CD4-positive, alpha-beta T cell treated with Interferon alpha-2 for 1 hour (primary cell): Measurements from ENCODE around the gene MARCHF2.
"Not testable (repeated sequence)": the region's sequence is repeated elsewhere in the genome, so short reads cannot be mapped to it uniquely, and the experiment has no call there.

Source experiments
- DNase-seq, 2 donors: peaks; one replicate each; pipeline ENCODE4 v3.0.0-alpha.2; 2020 to 2022

Gene MARCHF2

GRCh38 chr19:8387688-8388611, 25.2 kb upstream of the MARCHF2 start:
- DNase-seq, result no peak

GRCh38 chr19:8388612-8388958, 24.5 kb upstream of the MARCHF2 start:
- no peak for DNase-seq

DNA sequence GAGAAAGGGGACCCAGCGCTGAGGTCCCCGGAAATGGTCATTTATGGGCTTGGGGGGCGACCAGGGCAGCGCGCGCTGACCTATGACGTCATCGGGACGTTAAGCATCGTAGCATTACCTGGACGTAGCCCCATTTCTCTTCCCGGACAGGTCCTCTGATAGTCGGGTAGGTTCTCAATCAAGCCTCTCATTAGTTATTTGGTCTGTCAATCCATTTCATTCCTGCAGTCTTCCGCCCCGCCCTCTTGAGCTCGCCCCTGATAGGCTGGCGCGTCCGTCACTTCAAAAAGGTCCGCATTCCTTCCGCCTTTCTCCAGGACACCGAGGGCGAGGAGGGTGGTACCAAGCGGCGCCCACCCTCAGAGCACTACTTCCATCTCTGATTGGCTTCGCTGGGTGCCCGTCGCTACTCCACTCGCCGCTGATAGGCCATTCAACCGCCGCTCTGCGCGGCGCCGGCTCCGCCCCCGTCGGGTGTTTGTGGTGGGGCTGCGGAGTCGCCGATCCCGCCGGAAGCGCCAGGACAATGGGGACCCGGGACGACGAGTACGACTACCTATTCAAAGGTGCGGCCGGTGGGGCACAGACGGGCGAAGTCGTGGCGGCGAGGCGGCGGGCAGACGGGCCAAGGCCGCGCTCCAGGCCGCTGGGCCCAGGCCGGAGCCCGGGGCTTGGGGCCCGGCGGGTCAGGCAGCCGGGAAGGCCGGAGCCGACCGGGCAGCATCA, 23.1 kb upstream of the MARCHF2 start, which contains the start of gene RAB11B:
Gene RAB11B (plus strand): TSS at position 470 of the 726 bp plus-strand sequence. CDS start 57 bp downstream, at position 527.
- DNase-seq, result peak; percentile 99 to 100

GRCh38 chr19:8390617-8390981, 22.5 kb upstream of the MARCHF2 start:
- DNase-seq, result peak; percentile 91 to 93

DNA sequence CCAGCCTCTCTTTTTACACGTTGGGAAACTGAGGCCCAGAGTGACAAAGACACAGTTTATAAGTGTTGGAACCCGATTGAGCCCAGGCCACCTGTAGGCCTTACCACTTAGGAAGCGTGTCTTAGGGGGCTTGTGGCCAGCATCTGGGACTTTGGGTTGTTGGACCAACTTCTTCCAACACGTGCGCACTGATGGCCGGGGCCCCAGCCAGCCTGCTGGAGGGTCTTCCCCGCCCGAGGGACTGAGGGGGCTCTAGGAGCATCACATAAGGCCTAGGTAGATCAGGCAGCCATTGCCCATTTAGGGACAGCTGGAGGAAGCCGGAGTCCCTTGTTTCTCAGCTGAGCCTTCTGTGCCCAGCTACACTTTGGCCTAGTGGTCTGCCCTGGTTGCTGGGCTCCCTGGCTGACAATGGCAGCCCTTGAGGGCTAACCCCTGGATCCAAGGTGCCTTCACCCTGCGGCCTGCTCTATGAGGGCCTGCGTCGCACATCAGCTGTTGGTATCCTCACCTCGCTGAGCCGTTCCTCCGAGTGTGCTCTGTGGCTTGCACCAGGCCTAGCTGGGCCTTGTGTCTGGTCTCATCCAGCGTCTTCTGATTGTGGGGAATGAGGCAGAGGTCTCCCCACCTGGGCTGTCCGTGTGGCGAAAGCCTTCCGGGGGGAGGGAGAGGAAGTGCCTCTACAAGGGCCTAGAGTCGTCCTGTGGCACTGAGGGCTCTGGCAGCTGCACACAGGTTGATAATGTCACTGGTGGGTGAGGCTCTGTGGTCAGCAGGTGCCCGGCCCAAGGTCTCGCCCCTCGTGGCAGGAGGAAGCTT, 21.7 kb upstream of the MARCHF2 start:
- DNase-seq, result no peak

DNA sequence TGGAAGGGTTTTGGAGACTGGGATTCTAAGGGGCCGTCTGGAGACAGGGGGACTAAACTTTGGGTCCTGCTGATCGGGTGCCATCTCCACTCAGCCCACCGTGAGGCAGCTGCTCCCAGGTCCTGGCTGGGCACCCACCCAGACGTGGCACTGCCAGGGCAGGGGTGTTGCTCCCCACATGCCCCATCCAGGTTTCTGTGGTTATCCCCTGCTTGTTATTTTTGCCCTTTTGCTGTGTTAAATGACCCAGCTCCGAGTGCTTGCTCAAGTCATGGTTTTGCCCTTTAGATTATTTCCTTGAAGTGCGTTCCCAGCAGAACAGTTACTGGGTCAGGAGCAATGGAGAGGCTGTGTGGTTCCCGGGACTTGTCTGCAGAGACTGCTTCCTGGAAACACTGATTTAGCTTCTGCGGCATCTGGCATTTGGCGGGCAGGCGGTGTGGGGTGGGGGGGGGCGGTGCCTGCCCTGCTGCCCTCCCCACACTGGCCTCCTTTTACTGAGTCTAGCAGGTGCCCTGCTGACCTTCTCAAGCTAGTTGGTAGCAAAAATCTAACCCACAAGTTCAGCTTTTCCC, 21.0 kb upstream of the MARCHF2 start:
- no peak for DNase-seq

DNA sequence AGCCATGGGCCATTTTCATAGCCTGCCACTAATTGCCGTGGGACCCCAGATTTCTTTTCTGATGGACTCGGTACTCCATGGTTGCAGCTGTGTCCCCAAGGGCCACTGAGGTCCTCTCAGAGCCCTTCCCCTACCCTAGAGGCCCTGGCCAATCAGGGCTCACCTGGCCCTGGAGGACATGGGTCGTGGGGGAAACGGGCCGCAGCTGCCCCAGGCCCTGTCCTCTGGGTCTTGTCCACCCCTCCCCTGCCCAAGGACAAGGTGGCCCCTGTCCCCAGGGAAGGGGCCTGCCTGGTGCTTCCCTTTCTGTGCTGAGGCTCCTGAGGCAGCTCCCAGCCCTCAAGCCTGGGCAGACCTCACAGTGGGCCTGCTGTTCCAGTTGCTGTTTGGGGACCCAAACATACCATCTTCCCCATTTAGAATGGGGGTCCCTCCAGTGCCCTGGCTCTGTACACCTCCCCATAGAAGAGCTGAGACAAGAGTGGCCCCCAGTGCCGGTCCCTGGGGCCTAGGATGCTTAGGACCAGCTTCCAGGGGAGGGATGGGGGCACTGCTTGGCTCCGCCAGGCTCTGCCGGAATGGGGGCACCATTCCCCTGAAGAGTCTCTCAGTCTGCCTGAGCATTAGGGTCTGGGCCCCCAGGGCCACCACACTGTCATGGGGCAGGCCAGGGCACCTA, 19.8 kb upstream of the MARCHF2 start:
- DNase-seq, result no peak

- no peak for DNase-seq
Observed at GRCh38 chr19:8393871-8394250, 19.2 kb upstream of the MARCHF2 start.

GRCh38 chr19:8395621-8396082, 17.5 kb upstream of the MARCHF2 start:
- no peak for DNase-seq

GRCh38 chr19:8396185-8396562, 16.9 kb upstream of the MARCHF2 start:
- DNase-seq, result no peak

DNA sequence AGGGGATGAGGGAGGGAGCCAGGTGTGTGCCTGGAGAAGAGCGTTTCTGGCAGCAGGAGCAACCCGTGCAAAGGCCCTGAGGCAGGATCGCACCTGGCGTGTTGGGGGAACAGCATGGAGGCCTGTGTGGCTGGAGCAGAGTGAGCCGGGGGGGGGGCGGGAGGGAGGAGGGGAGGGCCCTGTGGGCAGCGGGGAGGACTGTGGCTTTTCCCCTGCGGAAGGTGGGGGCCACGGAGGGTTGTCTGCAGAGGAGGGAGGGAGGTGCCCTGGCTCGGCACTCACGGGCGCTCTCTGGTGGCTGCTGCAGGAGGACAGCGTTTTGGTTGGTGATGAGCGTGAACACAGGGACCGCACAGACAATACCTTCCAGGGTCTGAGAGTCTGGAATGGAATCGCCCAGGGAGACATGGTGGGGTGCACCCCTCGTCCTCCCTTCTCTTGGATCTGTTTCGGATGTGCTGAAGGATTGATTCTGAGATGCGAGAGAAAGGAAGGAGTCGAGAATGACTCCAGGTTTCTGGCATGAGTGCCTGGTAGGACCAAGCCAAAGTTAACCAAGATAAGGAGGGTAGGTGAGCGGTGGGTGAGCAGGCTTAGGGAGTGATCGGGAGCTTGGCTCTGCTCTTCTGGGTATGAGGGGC, 16.4 kb upstream of the MARCHF2 start:
- peak; percentile 80 to 85 for DNase-seq

DNA sequence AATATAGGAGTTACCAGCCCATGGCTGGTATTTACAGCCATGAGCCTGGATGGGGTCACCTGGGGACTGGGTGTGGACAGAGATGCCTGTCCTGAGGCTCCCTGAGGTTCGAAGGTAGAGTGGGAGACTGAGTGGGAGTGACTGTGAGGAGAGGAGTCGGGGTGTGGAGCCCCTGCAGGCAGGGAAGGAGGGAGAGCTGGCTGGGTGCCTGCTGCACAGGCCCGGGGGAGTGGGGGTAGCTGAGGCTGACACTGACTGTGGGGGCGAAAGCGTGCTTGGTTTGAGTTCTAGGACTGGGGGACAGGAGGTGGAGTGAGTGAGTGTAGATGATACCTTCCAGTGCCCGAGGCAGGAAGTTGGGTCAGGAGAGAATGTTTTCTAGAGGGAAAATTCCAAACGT, 15.8 kb upstream of the MARCHF2 start:
- no peak for DNase-seq

GRCh38 chr19:8397746-8398310, 15.3 kb upstream of the MARCHF2 start:
- DNase-seq, result no peak

- no peak for DNase-seq
Observed at GRCh38 chr19:8398311-8398771, 14.8 kb upstream of the MARCHF2 start.

GRCh38 chr19:8399681-8400188, 13.4 kb upstream of the MARCHF2 start:
- DNase-seq, result no peak

- DNase-seq, result no peak
Observed at GRCh38 chr19:8401981-8402411, 11.1 kb upstream of the MARCHF2 start.

GRCh38 chr19:8403098-8403819, 9.8 kb upstream of the MARCHF2 start:
- no peak for DNase-seq

GRCh38 chr19:8403820-8404109, 9.3 kb upstream of the MARCHF2 start:
- DNase-seq, result no peak

GRCh38 chr19:8404391-8405151, 8.5 kb upstream of the MARCHF2 start:
- DNase-seq, result no peak

- not testable (repeated sequence) for DNase-seq
Observed at GRCh38 chr19:8410718-8411117, 2.4 kb upstream of the MARCHF2 start.
